OCI-LY7 (cell line): ENCODE results near the gene MEIOB. TPM values are rescaled to one million over a fixed set of nuclear protein-coding genes. Genes with fewer than 3 reads are reported as not detected.
"Not testable (repeated sequence)": the region's sequence is repeated elsewhere in the genome, so short reads cannot be mapped to it uniquely, and the experiment has no call there.

Experiments used
- BruUV-seq: library from RNA; stranded (reverse); fragments of 400-500 nt; replicated peaks from 2 replicates; lab custom pipeline; 2021; lab: Mats Ljungman, UMichigan
- CTCF ChIA-PET: fragments of 300-600 bp; sonication (Branson Sonifier 250); formaldehyde crosslinking; loops from one replicate; lab custom pipeline; 2022; ENCODE audit warnings: antibody characterized with exemption; ENCODE audit not compliant: unreplicated experiment; lab: Charles Lee
- POLR2A ChIA-PET: fragments of 300-600 bp; sonication (Branson Sonifier 250); formaldehyde crosslinking; loops from one replicate; lab custom pipeline; 2022; ENCODE audit warnings: antibody characterized with exemption; lab: Charles Lee
- DNase-seq: peaks from one replicate; pipeline ENCODE4 v3.0.0-alpha.2; 2015; ENCODE audit warnings: low spot score
- H2AFZ ChIP-seq: fragments of 200-600 bp; sonication (generic), shearing (Covaris generic); 2 replicates; pipeline ENCODE4 v1.6.1; 2014; ENCODE audit warnings: mild to moderate bottlenecking, antibody characterized with exemption, low read length, moderate library complexity
- H3K27ac ChIP-seq: fragments of 200-600 bp; sonication (generic); 2 replicates; pipeline ENCODE4 v1.5.1; 2014; ENCODE audit warnings: mixed run types, low read depth, mild to moderate bottlenecking, moderate library complexity, low read length, inconsistent platforms; ENCODE audit not compliant: poor library complexity, severe bottlenecking
- H3K36me3 ChIP-seq: fragments of 200-600 bp; sonication (generic); 2 replicates; pipeline ENCODE4 v1.6.1; 2014; ENCODE audit warnings: mild to moderate bottlenecking, antibody characterized with exemption, low read length, moderate library complexity, mixed read lengths; ENCODE audit not compliant: insufficient read depth
- H3K4me1 ChIP-seq: fragments of 200-600 bp; sonication (generic); 2 replicates; pipeline ENCODE4 v1.5.1; 2014; ENCODE audit warnings: mild to moderate bottlenecking, low read length; ENCODE audit not compliant: insufficient read depth, poor library complexity, severe bottlenecking
- H3K4me2 ChIP-seq: fragments of 200-600 bp; sonication (generic); 2 replicates; pipeline ENCODE4 v1.6.1; 2014; ENCODE audit warnings: mild to moderate bottlenecking, low read length
- H3K4me3 ChIP-seq: fragments of 200-600 bp; sonication (generic); 2 replicates; pipeline ENCODE4 v1.5.1; 2014; ENCODE audit warnings: mild to moderate bottlenecking, low read depth, low read length; ENCODE audit not compliant: poor library complexity, severe bottlenecking
- H3K79me2 ChIP-seq: fragments of 200-600 bp; sonication (generic); 2 replicates; pipeline ENCODE4 v1.6.1; 2016; ENCODE audit warnings: low read depth, mild to moderate bottlenecking, low read length, moderate library complexity, mixed read lengths; ENCODE audit not compliant: insufficient read depth
- H3K9me2 ChIP-seq: fragments of 200-600 bp; sonication (generic); 2 replicates; pipeline ENCODE4 v1.6.1; 2016; ENCODE audit warnings: mild to moderate bottlenecking, low read length, mixed read lengths; ENCODE audit not compliant: insufficient read depth
- H3K9me3 ChIP-seq: fragments of 200-600 bp; sonication (generic); 2 replicates; pipeline ENCODE4 v1.6.1; 2014; ENCODE audit warnings: mild to moderate bottlenecking, mixed run types, low read length, mixed read lengths
- H4K20me1 ChIP-seq: fragments of 200-600 bp; sonication (generic); 2 replicates; pipeline ENCODE4 v1.6.1; 2014; ENCODE audit warnings: mild to moderate bottlenecking, antibody characterized with exemption, low read length, moderate library complexity, mixed read lengths; ENCODE audit not compliant: insufficient read depth
- EZH2phosphoT487 ChIP-seq: fragments of 200-600 bp; sonication (generic); IDR thresholded peaks from 2 replicates; pipeline ENCODE4 v1.6.1; 2018; ENCODE audit warnings: low read depth, borderline replicate concordance, mild to moderate bottlenecking, mixed run types, antibody characterized with exemption, low read length, moderate library complexity, mixed read lengths
- intact Hi-C: fragments of 100-400 bp; cut with micrococcal nuclease; formaldehyde crosslinking; loops from one replicate; pipeline ENCODE4 v1.10.0; 2022; ENCODE audit not compliant: unreplicated experiment
- total RNA-seq, 2 experiments: library from RNA; depleted of rRNA in 1 of 2; stranded (reverse); fragments of >200 nt in 1 of 2; shearing (Covaris generic) in 1 of 2; gene quantifications; 2 replicates each; pipeline ENCODE4 v1.2.3, GENCODE V29; 2014 to 2022
- TF ChIP-seq, protein P1 (sequence below): fragments of 200-600 bp; sonication (generic); conservative IDR thresholded peaks from 2 replicates; pipeline ENCODE4 v1.5.1; 2014; ENCODE audit warnings: mild to moderate bottlenecking, antibody characterized with exemption, low read length, moderate library complexity, mixed read lengths

MEIOB gene
- total RNA-seq, 2 experiments from 2014 or later: not detected

DNA sequence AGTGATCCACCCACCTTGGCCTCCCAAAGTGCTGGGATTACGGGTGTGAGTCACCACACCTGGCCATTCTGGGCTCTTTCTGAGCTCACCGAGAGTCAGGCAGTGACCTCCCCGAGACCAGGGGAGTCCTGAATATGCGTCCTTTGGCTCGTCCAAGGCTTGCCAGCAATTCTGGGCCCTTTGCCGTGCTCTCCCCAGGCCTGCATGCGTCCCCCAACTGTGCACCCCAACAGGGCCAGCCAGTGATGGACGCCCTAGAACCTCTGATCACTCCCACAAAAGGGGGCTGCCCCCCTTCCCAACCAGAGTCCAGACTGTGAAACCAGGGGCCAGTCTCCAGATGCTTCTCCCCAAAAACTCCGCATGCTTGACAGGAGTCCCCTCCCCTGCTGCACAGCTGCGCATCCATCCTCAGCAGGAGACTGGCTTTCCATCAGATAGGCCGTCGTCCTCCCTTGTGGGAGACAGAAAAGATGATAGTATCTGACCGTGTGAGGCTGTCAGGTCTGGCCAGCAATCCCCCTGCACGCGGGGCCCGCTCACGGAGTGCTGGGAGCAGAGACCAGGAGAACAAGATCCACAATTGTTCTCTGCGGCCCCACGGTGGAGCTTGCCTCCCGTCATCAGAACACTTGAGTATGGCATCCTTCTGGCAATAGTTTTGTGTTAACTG, 30.7 kb upstream of the MEIOB start:
- POLR2A ChIA-PET: no interaction called here
- no peak overlapping the region for H3K4me2 ChIP-seq

DNA sequence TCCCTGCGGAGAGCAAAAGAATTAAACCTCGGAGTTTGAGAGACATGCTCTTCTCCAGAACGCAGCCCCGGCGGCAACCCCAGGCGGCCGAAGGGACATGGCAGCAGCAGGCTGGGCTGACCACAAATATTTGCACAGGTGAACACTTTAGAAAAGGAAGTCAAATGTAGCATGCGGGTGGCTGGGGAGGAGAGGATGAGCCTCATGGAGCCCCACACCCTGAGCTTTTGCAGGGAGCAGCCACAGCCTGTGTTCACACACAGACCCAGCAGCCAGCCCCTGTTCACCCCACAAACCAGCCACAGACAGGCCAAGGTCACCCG, 28.4 kb upstream of the MEIOB start:
- Histone ChIP-seq H3K4me1 (no peaks in the 10 kb centered on the region), H3K36me3 (no peaks in the 10 kb centered on the region), H4K20me1 (no peaks in the 10 kb centered on the region), H2AFZ (no peak overlapping the region), H3K4me3 (no peak overlapping the region), H3K27ac (no peak overlapping the region), H3K9me2 (no peaks in the 10 kb centered on the region), H3K4me2 (no peak overlapping the region), H3K9me3 (no peaks in the 10 kb centered on the region), H3K79me2 (no peaks in the 10 kb centered on the region)
- BruUV-seq: no TSS peak
- ChIA-PET CTCF (no interaction called here), POLR2A (no interaction called here)
- intact Hi-C loops: no loop called here
- DNase-seq: no peak
- TF ChIP-seq, protein P1, sequence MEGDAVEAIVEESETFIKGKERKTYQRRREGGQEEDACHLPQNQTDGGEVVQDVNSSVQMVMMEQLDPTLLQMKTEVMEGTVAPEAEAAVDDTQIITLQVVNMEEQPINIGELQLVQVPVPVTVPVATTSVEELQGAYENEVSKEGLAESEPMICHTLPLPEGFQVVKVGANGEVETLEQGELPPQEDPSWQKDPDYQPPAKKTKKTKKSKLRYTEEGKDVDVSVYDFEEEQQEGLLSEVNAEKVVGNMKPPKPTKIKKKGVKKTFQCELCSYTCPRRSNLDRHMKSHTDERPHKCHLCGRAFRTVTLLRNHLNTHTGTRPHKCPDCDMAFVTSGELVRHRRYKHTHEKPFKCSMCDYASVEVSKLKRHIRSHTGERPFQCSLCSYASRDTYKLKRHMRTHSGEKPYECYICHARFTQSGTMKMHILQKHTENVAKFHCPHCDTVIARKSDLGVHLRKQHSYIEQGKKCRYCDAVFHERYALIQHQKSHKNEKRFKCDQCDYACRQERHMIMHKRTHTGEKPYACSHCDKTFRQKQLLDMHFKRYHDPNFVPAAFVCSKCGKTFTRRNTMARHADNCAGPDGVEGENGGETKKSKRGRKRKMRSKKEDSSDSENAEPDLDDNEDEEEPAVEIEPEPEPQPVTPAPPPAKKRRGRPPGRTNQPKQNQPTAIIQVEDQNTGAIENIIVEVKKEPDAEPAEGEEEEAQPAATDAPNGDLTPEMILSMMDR: no peak
- no peak for TF ChIP-seq EZH2phosphoT487

More for the DNA sequence above, 30.7 kb upstream of the MEIOB start:
- no peaks in the 10 kb centered on the region for H3K9me2 ChIP-seq
- no peaks in the 10 kb centered on the region for H3K4me1 ChIP-seq
- H2AFZ ChIP-seq: no peak overlapping the region
- no peaks in the 10 kb centered on the region for H3K79me2 ChIP-seq
- no peak overlapping the region for H3K4me3 ChIP-seq
- no peaks in the 10 kb centered on the region for H4K20me1 ChIP-seq
- H3K9me3 ChIP-seq: no peaks in the 10 kb centered on the region
- TF ChIP-seq, protein P1: no peak
- no peak for TF ChIP-seq EZH2phosphoT487
- no peak overlapping the region for H3K27ac ChIP-seq
- H3K36me3 ChIP-seq: no peaks in the 10 kb centered on the region
- no peak for DNase-seq
- CTCF ChIA-PET: no interaction called here
- intact Hi-C loops: no loop called here
- no TSS peak for BruUV-seq

DNA sequence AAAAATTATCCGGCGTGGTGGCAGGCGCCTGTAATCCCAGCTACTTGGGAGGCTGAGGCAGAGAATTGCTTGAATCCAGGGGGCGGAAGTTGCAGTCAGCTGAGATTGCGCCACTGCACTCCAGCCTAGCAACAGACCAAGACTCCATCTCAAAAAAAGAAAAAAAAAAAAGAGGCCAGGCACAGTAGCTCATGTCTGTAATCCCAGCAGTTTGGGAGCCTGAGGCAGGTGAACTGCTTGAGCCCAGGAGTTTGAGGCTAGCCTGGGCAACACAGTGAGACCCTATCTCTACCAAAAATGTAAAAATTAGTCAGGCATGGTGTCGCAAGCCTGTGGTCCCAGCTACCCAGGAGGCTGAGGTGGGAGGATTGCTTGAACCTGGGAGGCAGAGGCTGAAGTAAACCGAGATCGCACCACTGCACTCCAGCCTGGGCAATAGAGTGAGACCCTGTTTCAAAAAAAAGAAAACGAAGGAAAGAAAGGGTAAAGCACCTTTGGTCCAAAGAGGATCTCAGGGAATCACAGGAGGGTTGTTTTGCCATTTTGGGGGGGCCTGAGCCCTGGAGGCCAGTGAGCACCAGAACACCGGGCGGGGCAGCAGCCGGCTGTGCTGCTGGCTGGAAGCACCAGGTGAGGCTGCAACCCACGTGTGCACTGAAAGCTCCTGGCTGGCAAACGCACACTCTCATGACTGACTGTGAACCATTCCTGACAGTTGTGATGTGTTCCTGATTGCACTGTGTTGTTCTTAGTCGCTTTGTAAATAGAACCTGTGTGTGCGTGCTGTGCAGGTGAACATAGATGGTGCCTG, 27.9 kb upstream of the MEIOB start:
- Histone ChIP-seq H3K79me2 (no peaks in the 10 kb centered on the region), H3K4me1 (no peaks in the 10 kb centered on the region), H3K27ac (no peak overlapping the region), H3K9me2 (no peaks in the 10 kb centered on the region), H3K4me2 (no peak overlapping the region), H2AFZ (no peak overlapping the region), H3K4me3 (no peak overlapping the region), H4K20me1 (no peaks in the 10 kb centered on the region), H3K36me3 (no peaks in the 10 kb centered on the region), H3K9me3 (no peaks in the 10 kb centered on the region)
- CTCF ChIA-PET: no interaction called here
- DNase-seq: no peak
- POLR2A ChIA-PET: no interaction called here
- no TSS peak for BruUV-seq
- intact Hi-C loops: no loop called here
- TF ChIP-seq EZH2phosphoT487: no peak
- TF ChIP-seq, protein P1: no peak

DNA sequence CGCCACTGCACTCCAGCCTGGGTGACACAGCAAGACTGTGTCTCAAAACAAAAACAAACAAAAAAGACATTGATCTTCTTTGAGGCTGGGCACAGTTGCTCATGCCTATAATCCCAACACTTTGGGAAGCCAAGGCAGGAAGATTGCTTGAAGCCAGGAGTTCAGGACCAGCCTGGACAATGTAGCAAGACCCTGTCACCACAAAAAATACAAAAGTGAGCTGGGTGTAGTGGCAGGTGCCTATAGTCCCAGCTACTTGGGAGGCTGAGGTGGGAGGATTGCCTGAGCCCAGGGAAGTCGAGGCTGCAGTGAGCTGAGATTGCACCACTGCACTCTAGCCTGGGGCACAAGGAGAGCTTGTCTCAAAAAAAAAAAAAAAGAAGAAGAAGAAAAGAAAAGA, 25.7 kb upstream of the MEIOB start:
- intact Hi-C loops, H3K4me3 ChIP-seq, H3K79me2 ChIP-seq, H3K27ac ChIP-seq, DNase-seq, H4K20me1 ChIP-seq, H3K4me1 ChIP-seq, CTCF ChIA-PET, H3K4me2 ChIP-seq, H3K9me3 ChIP-seq, BruUV-seq, H3K36me3 ChIP-seq, H2AFZ ChIP-seq, H3K9me2 ChIP-seq: not testable (repeated sequence)
- POLR2A ChIA-PET: interaction anchor here (0.6 kb wide), 1 partner anchor 1144 kb away, joined by 3 read pairs; no protein-coding TSS in a partner anchor
